Stimulated activated CD4-positive, alpha-beta T cell treated with anti-CD3 and anti-CD28 coated beads, Interleukin-12 subunit alpha, Interleukin-12 subunit beta, amount 100 ng/mL, for 24 hours (primary cell): Measurements from ENCODE around the gene DCUN1D3.
A peak's percentile ranks its signal among the peaks of the same experiment; 100 is the strongest.
"Not testable (repeated sequence)": the region's sequence is repeated elsewhere in the genome, so short reads cannot be mapped to it uniquely, and the experiment has no call there.

Experiments used
- DNase-seq, 2 experiments: peaks; one replicate each; pipeline ENCODE4 v3.0.0-alpha.2; 2020; ENCODE audit warnings: low read depth in 2 of 2

Gene DCUN1D3

DNA sequence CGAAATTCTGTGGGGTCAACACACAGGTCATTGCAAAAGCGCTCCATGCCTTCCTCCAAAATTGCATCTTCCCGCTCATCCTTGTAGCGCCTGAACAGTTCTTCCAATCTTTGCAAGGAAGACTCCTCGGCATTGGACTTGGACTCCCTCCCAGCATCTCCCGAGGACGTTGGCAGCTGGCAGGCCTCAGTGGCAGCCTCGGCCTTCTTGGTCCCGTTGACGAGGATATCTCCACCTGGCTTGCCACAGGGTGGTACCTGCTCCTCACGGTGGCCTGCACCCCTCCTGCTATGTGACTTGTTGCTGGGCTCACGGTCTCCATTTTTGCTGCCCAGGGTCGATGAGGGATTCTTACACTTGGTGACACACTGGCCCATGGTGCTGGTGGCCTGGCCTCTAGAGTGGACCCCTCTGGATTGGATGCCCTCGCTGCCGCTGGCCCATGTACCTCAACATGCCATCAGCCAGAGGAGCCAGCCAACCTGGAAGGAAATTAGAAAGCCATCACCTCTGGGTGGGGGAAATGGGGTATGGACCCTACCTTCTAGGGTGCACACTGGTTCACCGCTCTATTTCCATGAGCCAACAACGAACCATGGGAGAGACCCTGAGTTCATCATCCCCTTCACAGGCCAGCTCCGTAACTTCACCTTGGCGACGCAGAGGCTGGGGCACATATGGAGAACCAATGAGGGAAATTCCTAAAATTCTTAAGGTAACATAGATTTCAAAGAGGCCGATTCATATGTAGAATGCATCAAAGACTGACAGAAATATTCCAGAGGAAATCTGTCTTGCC is 37.8 kb downstream of the DCUN1D3 start:
- no peak for DNase-seq

DNA sequence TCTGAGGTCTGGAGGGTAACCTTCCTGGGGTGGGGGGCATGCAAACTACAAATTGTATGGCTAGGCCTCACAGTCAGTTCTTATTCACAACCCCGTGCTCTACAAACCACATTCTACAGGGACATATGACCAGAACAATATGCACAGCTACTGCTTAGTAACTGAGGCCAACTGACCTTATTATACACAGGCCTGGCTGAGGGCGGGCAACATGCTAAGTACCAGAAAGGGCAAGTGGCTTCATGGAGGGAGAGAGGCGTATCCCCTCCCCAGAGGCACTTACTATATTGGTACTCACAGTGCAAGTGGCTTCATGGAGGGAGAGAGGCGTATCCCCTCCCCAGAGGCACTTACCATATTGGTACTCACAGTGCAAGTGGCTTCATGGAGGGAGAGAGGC is 39.2 kb downstream of the DCUN1D3 start:
- DNase-seq: not testable (repeated sequence)

DNA sequence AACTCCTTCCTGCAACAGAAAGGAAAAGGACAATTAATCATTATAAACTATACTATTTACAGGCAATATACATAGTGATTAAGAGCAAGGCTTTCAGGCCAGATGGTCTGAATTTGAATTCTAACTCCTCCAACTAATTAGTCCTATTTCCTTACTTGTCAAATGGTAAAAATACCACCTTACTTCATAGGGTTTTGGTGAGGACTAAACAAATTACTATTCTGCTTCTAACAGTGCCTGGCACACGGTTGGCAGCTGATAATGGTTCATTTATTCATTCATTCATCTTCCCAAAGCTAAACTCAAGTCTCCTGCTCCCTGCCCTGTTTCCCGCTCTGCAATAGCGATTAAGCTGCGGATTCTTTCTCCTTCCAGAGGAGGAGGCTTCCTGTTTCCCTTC is 39.8 kb downstream of the DCUN1D3 start:
- no peak for DNase-seq

DNA sequence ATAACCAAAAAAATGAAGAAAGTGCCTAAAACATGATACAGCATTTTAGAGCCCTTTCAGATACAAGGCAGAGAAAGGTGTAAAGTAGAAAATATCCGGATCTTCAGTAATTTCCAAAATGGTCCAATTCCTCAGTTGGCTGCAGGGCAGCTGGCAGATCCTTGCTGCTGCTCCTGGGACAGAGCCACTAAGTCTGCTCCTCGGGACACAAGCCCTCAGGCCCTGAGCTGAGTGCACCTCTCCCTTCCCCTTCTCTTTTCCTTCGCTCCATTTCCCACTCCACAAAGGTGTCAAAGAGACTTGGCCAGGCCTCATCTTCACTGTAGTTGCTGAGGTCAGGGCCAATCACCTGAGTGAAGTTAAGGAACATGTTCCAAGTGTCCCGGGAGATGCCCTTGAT is 40.5 kb downstream of the DCUN1D3 start:
- no peak for DNase-seq

DNA sequence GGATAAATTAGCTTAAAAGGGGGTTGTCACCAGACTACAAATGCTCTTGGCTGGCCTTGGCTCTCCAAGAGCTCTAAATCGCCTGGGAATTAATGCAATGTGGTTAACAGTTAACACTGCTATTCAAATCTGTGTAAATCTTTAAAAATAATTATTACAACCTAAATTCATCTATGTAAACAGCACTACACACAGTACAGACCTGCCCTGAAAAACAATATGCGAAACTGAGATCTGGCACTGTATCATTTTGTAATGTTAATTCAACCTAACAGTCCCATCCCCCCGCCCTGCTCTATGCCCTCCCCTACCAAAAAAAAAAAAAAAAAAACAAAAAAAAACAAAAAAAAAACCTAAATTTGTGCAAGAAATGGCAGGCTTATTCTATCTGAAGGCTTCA is 40.9 kb downstream of the DCUN1D3 start:
- no peak for DNase-seq

DNA sequence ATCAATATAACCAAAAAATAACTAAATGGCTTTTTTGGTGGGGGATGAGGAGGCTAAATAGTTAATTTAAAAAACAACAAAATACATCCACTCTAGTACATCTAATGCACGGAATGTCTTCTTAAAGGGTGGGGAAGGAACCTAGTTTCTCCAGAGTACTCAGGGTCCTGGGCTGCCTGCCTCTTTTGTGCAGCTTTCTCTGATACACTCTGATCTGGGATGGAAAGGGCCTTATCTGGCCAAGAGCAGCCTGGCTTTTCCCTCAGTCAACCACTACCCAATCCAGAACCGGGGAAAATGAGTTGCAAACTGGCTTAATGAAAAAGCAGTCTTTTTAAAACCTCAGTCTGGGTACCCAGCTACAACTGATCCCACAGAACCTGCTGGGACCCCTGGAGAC is 42.9 kb downstream of the DCUN1D3 start:
- no peak for DNase-seq

DNA sequence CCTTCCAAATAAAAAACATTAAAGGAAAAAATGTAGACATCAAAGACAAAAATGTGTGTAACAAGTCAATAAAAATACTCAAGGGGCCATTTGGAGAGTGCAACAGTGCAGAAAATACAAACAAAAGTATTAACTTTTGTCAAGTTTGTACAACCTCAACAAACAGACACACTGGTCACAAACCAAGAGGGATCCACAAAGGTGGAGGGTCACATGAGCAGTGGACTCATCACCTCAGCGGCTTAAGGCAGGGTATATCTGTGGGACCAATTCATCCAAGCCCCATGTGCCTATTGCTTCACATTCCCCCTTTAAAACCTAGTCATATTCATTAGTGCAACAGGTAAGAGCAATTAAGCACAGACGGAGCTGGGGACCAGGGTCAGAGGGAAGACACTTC is 45.2 kb downstream of the DCUN1D3 start:
- DNase-seq: no peak

DNA sequence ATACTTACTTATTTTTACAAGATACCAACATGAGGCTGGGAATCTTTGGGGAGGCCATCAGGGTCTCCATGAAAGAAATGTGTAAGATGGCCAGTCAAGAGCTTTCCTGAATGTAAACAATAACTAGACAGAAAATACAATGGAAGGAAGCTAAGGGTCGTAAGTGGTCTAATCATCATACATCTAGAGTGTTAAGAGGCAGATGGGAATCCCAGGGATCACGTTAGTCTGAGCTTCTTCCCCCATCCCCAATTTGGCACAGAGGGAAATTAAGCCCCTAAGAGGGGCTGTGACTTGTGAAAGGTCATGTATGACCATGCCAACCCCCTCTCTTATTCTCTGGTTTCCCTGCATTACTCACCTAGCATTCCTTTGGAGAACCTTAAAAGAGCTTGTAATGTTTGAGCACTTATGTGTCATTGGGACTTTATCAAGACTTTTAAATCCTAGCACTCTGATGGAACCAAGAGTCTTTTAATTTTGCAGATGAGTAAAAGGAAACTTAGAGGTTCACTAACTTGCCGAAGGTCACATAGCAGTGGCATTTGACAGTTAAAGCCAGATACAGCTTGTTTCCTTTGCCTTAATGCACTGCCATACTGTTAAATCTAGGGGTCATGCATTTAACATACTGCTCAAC is 46.1 kb downstream of the DCUN1D3 start:
- DNase-seq: no peak

DNA sequence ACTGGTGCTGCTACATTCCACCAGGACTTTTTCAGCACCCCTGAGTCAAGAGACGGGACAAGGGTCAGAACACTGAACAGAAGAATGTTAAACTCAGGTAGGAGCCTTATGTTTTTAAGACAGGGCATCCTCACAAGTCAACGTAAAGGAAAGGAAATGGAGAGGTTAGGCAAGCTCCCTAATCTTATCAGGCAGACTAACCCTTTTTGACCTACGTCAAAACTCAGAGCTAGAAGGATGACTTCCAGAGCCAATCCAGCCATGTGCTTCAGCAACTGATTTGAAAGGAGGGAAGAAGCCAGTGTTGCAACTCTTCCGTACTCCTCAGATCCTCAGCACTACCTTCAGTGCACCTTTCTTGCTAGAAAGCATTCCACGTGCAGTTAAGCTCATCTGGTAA is 47.0 kb downstream of the DCUN1D3 start:
- DNase-seq: no peak

DNA sequence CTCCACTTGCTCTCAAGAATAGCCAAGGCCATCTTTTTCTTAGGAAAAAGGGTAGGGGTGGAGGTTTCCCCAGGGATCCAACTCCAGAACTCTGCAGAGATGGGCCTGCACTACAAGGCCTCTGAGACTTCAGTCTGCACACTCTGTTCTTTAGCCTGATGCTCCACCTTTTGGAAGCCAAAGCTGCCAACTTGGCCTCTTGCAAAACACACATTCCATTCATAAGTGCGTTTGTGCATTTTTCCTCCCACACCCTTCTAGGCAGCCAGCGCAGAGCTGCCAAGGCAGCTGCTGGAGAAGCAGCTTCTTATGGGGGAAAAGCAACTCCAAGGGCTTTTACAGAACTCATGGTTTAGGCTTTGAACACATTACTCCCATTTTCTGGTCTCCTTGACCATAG is 48.6 kb downstream of the DCUN1D3 start:
- no peak for DNase-seq

DNA sequence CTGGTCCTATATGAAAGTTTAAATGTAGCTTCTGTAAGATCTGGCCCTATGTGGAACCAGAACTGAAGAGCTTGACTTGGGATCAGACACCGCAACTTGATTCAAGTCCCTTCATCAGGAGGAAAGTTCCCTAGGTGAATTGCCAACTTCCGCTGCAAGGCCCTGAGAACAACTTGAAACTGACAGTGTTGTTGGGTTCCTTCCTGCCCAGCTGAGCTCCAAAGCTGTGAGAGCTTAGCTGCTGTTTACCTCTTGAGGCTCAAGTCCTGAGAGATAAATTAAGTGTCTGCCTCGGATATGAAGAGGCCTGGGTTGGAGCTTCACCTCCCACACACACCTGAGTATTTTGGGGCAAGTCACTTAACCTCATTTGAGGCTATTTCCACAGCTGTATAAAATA is 49.2 kb downstream of the DCUN1D3 start:
- no peak for DNase-seq

DNA sequence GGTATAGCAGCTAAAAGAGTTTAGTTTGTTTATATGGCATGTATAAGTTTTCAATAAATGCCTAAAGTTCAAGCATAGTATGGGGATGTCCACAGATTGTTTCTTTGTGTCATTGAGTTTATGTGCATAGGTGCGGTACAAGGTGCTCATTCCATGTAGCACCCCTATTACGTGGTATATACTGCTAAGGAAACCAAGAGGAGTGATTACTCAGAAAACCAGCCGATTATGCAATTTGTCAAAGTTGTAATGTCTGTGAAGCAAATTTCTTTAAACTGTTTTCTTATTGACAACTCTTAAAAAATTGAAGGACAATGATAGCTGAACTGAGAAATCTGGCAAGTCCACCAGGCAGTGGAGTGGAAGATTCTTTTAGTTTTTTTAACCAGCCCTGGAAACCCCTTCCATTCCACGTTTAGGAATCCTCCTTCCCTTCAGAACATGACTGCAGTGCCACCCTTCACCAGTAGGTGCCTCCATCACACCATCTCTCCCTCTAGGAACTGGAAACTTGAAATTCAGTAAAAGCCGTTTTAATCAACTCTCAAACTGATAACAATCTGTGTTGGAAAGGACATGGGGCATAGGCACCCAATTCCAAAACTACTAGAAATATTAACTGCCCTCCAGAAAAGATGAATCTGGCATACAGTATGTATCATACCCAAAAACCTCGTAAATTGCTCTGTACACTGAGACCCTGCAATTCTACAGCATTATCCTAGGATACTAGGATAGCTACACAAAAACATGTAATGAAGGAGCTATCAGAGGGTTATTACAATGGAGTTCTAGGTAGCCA is 50.4 kb downstream of the DCUN1D3 start:
- DNase-seq: peak; percentile 44 to 60

DNA sequence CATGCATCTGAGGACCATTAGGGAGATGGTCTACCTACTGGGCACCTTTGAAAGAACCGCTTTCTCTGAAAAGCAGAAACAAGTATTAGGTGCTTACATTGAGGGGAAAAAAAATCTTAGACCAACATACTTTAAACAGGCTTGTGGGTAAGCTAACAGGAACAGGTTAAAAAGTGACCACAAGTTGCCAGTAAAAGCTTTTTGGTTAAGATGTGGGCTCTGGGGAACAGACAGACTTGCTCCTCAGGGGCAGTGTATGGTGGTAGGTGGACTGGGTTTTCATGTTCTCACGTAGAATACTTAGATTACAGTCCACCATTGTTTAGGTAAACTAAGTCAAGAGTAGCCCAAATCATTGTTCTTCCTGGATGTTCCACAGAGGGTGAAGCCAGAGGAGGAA is 52.6 kb downstream of the DCUN1D3 start:
- DNase-seq: no peak

DNA sequence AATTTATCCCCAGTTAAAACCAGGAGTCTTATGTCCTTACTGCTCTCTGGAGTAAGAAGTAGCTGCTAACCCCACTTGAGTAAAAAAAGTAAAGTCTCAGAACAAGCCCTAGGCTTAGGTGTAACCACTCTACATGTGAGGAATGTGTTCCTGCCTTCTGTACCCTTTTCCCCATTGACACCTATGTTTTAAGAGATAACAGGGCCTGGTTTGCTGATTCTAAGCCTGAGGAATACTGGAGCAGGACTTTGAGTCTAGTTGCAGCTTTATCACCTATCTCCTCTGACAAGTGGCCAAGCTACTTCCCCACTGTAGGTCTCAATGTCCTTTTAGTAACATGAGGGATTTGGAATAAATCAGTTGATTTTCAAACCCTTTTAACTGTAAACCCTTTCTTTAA is 53.6 kb downstream of the DCUN1D3 start:
- no peak for DNase-seq

DNA sequence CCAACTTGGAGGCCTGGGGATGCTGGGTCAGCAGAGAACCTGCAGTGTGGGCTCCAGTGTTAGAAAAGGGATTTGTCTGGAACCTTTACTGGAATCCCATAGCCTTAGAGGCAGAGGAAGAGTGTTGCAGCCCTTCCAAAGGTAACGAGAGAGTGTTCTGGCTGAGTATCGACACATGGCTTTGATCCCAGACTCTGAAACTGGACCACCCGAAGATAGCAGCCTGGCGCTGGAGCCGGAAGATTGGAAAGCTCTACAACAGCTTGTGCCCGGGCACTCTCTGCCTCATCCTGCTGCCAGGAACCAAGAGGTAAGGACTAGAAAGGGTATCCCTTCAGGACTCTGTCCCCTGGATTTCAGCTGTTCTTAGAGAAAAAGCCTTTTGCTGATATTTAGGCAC is 54.1 kb downstream of the DCUN1D3 start:
- no peak for DNase-seq

DNA sequence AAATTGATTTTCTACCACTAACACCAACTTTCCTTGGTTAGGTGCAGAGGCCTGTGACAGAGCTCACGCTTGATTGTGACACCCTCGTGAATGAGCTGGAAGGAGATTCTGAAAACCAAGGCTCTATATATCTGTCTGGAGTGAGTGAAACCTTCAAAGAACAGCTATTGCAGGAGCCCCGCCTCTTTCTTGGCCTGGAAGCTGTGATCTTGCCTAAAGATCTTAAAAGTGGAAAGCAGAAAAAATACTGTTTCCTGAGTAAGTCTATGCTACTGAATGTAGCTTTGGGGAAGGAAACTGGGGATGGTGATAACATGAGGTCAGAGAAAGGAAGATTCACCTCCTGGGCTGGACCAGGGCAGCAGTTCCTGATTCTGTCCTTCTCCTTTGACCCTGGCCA is 55.6 kb downstream of the DCUN1D3 start:
- no peak for DNase-seq

DNA sequence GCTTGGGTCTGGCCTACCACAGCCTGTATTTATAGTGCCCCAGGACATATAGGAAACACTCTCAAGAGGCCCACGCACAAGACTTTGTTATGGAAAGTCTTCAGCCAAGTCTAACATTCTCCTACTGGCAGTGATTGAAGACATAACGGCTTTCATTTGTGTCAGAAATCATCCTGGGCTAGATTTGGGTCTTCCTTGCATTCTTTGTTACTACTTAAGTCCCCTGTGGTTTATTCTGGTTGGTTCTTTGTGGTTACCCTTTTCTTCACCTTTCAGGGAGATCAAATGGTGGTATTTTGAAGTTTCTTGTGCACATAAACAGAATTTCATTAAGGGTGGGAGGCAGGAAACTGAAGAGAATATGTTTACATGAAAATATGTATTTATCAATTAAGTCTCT is 56.1 kb downstream of the DCUN1D3 start:
- DNase-seq: no peak

DNA sequence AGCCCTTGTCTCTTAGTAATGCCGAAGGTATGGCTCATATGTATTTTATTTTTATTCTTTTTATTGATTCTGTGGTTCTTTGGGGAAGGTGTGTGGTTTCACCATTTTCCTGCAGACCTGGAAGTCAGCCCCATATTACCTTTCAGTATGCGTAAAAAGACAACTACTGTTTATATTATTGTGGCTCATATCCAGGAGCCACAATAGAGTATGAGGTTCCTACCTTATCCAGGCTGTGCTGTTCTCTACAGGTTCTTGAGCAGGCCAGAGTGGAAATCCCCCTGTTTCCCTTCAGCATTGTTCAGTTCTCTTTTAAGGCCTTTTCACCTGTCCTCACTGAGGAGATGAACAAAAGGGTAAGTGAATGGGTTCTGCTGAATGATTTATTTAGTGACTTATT is 60.7 kb downstream of the DCUN1D3 start:
- no peak for DNase-seq

DNA sequence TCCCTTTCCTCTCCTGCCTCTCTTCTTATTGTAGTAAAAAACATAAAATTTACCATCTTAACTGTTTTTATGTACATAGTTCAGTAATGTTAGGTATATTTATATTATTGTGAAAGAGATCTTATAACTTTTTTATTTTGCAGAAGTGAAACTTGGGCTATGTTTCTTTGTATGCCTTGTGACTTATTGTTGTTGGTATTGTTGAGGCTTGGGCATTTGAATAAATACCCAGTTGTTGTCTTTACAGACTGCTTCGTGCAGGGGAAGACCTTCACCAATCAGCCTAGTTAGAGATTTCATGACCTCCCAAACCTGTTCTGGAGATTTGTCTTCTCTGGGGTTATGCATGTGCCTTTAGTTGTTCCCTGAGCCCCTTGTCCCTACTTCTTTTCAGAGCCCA is 61.9 kb downstream of the DCUN1D3 start:
- DNase-seq: no peak

DNA sequence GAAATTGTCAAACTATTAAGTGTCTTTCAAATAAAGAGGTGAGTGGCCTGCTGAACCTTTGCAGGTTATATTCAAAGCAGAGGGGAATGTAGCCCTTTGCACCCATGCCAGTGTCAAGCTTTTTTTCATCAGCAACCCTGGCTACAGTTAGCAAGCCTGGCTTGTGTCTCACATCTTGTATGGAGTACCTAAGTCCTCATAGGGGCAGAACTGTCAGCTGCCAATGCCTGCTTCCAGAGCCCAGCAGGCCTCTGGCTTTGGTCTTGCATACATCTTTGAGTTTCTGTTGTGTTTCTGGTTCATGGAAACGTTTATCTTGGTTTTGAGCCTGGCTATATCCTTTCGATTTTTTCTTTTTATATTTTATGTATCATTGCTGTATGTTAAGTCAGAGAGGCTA is 67.1 kb downstream of the DCUN1D3 start:
- DNase-seq: no peak

DNA sequence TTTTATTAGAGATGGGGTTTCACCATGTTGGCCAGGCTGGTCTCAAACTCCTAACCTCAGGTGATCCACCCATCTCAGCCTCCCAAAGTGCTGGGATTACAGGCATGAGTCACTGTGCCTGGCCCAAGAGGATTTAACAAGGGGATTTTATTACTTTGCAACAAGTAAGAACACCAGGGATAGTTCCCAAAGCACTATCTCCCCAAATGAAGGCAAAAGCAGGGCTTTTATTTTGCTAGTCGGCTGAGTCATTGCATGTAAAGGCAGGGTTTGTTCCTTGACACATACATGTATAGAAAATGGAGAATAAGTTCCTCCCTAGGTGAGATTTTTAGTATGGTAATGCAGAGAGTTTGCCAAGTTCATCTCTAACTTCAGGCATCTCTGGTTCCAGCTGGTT is 69.8 kb downstream of the DCUN1D3 start:
- no peak for DNase-seq

DNA sequence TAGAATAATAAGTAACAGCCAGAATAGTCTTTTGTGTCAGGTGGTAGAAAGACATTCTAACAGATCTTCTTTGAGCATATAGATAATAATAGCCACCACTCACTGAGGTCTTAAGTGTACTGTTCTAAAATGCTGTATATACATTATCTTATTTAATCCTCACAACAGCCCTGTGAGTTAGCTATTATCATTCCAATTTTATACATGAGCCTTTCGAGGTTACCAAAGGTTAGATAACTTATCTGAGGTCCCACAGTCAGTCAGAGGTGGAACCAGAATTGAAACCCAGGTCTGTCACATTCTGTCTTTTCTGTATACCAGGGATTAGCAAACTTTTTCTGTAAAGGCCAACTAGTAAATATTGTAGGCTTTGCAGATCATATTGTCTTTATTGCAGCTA is 70.6 kb downstream of the DCUN1D3 start:
- DNase-seq: no peak

DNA sequence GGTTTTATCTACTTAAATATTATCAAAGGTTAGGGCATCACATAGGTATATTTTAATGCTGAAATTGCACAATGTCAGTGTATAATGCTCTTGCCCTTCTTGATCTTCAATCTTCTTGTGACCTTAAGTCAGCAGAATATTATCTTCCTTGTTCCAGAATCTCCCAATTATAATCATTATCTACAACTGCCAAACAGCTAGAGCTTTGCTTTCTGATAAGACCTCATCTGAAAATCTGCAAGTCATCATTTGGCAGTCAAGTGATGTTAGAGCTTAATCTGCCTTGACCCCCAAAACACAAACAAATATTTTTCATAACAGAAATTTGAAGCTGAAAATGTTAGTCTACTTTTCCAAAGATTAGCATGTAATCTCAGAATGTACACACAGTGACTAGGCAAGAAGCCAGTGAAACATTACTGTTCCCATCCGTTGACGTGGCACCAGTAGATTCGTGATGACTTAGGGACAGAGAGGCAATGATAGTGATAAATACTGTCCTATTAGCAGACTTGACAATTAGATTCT is 74.1 kb downstream of the DCUN1D3 start:
- DNase-seq: no peak
